Measurements from ENCODE around the gene LAMA2. TPM values are rescaled to one million over a fixed set of nuclear protein-coding genes. Genes with fewer than 3 reads are reported as not detected.

The LAMA2 gene
- polyA plus RNA-seq, 1 of the 3 experiments (the other 2 are of a cell fraction): 0.92 TPM

DNA sequence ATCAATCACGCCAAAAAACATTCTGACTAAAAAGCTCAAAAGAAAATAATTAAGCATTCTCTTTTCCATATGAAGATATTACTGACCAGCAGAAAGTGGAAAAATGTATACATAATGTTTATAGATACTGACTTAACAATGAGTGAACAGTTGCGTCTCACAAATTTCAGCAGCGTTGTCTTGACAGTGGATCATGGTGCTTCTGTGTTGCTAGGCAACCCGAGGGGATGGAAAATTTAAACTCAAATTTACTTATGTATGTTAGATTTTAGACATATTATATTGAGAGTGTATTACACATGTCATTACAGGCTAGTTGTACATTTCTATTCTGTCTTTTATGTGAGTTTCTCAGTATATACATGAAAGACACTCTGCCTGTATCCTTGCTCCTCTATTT lies 110.2 kb downstream of the LAMA2 start:
- H2AFZ ChIP-seq (ENCODE audit: low read depth): no peak overlapping the region
- no peak overlapping the region for H3K4me3 ChIP-seq (ENCODE audit: low read depth in 2 of 2, low read length in 1 of 2)
- H4K20me1 ChIP-seq (ENCODE audit: insufficient read depth): no peaks in the 10 kb centered on the region
- H3K9me3 ChIP-seq: no peaks in the 10 kb centered on the region
- 0 out of 2 replicates have a peak, but pooled peaks cover 7% of the 10 kb centered on the region for H3K27me3 ChIP-seq (ENCODE audit: insufficient read depth)
- H3K4me2 ChIP-seq: no peak overlapping the region
- TF ChIP-seq POLR2AphosphoS5 (IDR thresholded peaks at IDR 0.05; ENCODE audit: low read depth, low read length) (no peak), FOXM1 (IDR thresholded peaks at IDR 0.05; ENCODE audit: low read depth) (no peak)
- TF ChIP-seq, protein P1, sequence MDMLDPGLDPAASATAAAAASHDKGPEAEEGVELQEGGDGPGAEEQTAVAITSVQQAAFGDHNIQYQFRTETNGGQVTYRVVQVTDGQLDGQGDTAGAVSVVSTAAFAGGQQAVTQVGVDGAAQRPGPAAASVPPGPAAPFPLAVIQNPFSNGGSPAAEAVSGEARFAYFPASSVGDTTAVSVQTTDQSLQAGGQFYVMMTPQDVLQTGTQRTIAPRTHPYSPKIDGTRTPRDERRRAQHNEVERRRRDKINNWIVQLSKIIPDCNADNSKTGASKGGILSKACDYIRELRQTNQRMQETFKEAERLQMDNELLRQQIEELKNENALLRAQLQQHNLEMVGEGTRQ (IDR thresholded peaks at IDR 0.05; ENCODE audit: borderline replicate concordance, low read depth, low read length): no peak
- ChIA-PET POLR2A (no interaction called here), CTCF (no interaction called here)
- no peaks in the 10 kb centered on the region for H3K79me2 ChIP-seq (ENCODE audit: insufficient read depth)
- H3K36me3 ChIP-seq (replicated peaks in 1 of 2; ENCODE audit: control insufficient read depth in 1 of 2, insufficient read depth in 2 of 2, low read length in 1 of 2): no peaks in the 10 kb centered on the region
- H3F3A ChIP-seq (replicated peaks; ENCODE audit: insufficient read depth): no peaks in the 10 kb centered on the region
- no peaks in the 10 kb centered on the region for H3K4me1 ChIP-seq (ENCODE audit: control insufficient read depth in 1 of 2, insufficient read depth in 2 of 2, low read depth in 1 of 2, low read length in 1 of 2)
- no peak for DNase-seq
- H3K27ac ChIP-seq (ENCODE audit: low read depth in 2 of 2, low read length in 1 of 2): no peak overlapping the region
- H3K9me2 ChIP-seq: no peaks in the 10 kb centered on the region
- WGBS (ENCODE audit: low lambda C conversion rate): 33% methylated on average over 4 of the region's 4 CpGs
- H3K9ac ChIP-seq: no peak overlapping the region

DNA sequence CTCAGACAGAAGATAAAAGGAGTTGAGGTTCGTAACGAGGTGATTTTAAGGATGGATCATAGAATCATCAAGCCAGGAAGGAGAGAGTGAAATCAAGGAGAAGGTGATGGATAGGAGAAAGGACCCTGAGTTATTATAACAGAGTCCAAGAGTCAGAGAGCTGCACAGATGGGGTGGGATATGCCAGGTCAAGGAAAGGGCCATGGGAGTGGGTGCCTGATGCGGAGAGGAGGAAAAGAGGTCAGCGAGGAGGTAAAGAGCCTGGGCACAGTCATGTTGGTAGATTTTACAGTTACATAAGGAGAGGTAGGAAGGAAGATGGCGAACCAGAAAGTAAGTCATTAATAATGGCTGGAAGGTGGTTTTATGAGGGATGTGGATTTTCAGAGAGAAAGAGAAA lies 114.9 kb downstream of the LAMA2 start:
- TF ChIP-seq RAD21 (IDR thresholded peaks at IDR 0.05; ENCODE audit: low read length) (no peak), FOSL2 (IDR thresholded peaks at IDR 0.05; ENCODE audit: borderline replicate concordance, low read depth) (no peak), ELF1 (IDR thresholded peaks at IDR 0.05) (no peak), SMC3 (IDR thresholded peaks at IDR 0.05; ENCODE audit: low read depth, low read length) (no peak), NFIC (IDR thresholded peaks at IDR 0.05; ENCODE audit: borderline replicate concordance) (no peak), TAF1 (IDR thresholded peaks at IDR 0.05; ENCODE audit: borderline replicate concordance, low read depth, low read length) (no peak), RXRA (IDR thresholded peaks at IDR 0.05; ENCODE audit: borderline replicate concordance, low read depth) (no peak), TCF12 (IDR thresholded peaks at IDR 0.05) (no peak), TEAD4 (IDR thresholded peaks at IDR 0.05; ENCODE audit: borderline replicate concordance, insufficient read depth) (no peak), EZH2phosphoT487 (IDR thresholded peaks at IDR 0.05; ENCODE audit: borderline replicate concordance, low read depth) (no peak), RCOR1 (IDR thresholded peaks at IDR 0.05; ENCODE audit: low read length) (no peak), NRF1 (IDR thresholded peaks at IDR 0.05; ENCODE audit: low read depth, low read length) (no peak), RFX5 (IDR thresholded peaks at IDR 0.05; ENCODE audit: low read length) (no peak), GATA2 (CRISPR knock-in tag; IDR thresholded peaks at IDR 0.05) (no peak)
- TF ChIP-seq, protein P2, sequence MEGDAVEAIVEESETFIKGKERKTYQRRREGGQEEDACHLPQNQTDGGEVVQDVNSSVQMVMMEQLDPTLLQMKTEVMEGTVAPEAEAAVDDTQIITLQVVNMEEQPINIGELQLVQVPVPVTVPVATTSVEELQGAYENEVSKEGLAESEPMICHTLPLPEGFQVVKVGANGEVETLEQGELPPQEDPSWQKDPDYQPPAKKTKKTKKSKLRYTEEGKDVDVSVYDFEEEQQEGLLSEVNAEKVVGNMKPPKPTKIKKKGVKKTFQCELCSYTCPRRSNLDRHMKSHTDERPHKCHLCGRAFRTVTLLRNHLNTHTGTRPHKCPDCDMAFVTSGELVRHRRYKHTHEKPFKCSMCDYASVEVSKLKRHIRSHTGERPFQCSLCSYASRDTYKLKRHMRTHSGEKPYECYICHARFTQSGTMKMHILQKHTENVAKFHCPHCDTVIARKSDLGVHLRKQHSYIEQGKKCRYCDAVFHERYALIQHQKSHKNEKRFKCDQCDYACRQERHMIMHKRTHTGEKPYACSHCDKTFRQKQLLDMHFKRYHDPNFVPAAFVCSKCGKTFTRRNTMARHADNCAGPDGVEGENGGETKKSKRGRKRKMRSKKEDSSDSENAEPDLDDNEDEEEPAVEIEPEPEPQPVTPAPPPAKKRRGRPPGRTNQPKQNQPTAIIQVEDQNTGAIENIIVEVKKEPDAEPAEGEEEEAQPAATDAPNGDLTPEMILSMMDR (IDR thresholded peaks at IDR 0.05): no peak
- TF ChIP-seq, protein P3, sequence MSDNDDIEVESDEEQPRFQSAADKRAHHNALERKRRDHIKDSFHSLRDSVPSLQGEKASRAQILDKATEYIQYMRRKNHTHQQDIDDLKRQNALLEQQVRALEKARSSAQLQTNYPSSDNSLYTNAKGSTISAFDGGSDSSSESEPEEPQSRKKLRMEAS (IDR thresholded peaks at IDR 0.05; ENCODE audit: low read depth): no peak
- TF ChIP-seq, protein P4, sequence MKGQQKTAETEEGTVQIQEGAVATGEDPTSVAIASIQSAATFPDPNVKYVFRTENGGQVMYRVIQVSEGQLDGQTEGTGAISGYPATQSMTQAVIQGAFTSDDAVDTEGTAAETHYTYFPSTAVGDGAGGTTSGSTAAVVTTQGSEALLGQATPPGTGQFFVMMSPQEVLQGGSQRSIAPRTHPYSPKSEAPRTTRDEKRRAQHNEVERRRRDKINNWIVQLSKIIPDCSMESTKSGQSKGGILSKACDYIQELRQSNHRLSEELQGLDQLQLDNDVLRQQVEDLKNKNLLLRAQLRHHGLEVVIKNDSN (IDR thresholded peaks at IDR 0.05; ENCODE audit: borderline replicate concordance, low read depth): no peak
- TF ChIP-seq, protein P5, sequence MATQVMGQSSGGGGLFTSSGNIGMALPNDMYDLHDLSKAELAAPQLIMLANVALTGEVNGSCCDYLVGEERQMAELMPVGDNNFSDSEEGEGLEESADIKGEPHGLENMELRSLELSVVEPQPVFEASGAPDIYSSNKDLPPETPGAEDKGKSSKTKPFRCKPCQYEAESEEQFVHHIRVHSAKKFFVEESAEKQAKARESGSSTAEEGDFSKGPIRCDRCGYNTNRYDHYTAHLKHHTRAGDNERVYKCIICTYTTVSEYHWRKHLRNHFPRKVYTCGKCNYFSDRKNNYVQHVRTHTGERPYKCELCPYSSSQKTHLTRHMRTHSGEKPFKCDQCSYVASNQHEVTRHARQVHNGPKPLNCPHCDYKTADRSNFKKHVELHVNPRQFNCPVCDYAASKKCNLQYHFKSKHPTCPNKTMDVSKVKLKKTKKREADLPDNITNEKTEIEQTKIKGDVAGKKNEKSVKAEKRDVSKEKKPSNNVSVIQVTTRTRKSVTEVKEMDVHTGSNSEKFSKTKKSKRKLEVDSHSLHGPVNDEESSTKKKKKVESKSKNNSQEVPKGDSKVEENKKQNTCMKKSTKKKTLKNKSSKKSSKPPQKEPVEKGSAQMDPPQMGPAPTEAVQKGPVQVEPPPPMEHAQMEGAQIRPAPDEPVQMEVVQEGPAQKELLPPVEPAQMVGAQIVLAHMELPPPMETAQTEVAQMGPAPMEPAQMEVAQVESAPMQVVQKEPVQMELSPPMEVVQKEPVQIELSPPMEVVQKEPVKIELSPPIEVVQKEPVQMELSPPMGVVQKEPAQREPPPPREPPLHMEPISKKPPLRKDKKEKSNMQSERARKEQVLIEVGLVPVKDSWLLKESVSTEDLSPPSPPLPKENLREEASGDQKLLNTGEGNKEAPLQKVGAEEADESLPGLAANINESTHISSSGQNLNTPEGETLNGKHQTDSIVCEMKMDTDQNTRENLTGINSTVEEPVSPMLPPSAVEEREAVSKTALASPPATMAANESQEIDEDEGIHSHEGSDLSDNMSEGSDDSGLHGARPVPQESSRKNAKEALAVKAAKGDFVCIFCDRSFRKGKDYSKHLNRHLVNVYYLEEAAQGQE (IDR thresholded peaks at IDR 0.05; ENCODE audit: low read depth, low read length): no peak
- TF ChIP-seq, protein P1 (IDR thresholded peaks at IDR 0.05; ENCODE audit: borderline replicate concordance, low read depth, low read length): no peak
- CTCF ChIA-PET: no interaction called here

More for the DNA sequence above, 114.9 kb downstream of the LAMA2 start:
- POLR2A ChIA-PET: no interaction called here
- Histone ChIP-seq H2AFZ (ENCODE audit: low read depth) (no peak overlapping the region), H3K4me3 (ENCODE audit: low read depth in 2 of 2, low read length in 1 of 2) (no peak overlapping the region), H3K9me2 (no peaks in the 10 kb centered on the region), H4K20me1 (ENCODE audit: insufficient read depth) (no peaks in the 10 kb centered on the region), H3F3A (replicated peaks; ENCODE audit: insufficient read depth) (no peaks in the 10 kb centered on the region), H3K27me3 (ENCODE audit: insufficient read depth) (no peaks in the 10 kb centered on the region), H3K9ac (no peak overlapping the region), H3K4me2 (no peak overlapping the region), H3K27ac (ENCODE audit: low read depth in 2 of 2, low read length in 1 of 2) (no peak overlapping the region), H3K79me2 (ENCODE audit: insufficient read depth) (no peaks in the 10 kb centered on the region), H3K4me1 (ENCODE audit: control insufficient read depth in 1 of 2, insufficient read depth in 2 of 2, low read depth in 1 of 2, low read length in 1 of 2) (no peaks in the 10 kb centered on the region), H3K36me3 (replicated peaks in 1 of 2; ENCODE audit: control insufficient read depth in 1 of 2, insufficient read depth in 2 of 2, low read length in 1 of 2) (no peaks in the 10 kb centered on the region), H3K9me3 (no peaks in the 10 kb centered on the region)
- 17% methylated on average over 5 of the region's 5 CpGs for WGBS (ENCODE audit: low lambda C conversion rate)
- no peak for DNase-seq

All from SK-N-SH (cell line).